HG03521 (cell line): Measurements from ENCODE around the gene C5AR1.
"Not testable (repeated sequence)": the region's sequence is repeated elsewhere in the genome, so short reads cannot be mapped to it uniquely, and the experiment has no call there.

Experiments used
- ATAC-seq: cut with Tn5 transposase; IDR thresholded peaks from one replicate; pipeline ENCODE4 v1.9.1; 2021; ENCODE audit warnings: mild to moderate bottlenecking, moderate library complexity; ENCODE audit not compliant: unreplicated experiment

The C5AR1 gene

DNA sequence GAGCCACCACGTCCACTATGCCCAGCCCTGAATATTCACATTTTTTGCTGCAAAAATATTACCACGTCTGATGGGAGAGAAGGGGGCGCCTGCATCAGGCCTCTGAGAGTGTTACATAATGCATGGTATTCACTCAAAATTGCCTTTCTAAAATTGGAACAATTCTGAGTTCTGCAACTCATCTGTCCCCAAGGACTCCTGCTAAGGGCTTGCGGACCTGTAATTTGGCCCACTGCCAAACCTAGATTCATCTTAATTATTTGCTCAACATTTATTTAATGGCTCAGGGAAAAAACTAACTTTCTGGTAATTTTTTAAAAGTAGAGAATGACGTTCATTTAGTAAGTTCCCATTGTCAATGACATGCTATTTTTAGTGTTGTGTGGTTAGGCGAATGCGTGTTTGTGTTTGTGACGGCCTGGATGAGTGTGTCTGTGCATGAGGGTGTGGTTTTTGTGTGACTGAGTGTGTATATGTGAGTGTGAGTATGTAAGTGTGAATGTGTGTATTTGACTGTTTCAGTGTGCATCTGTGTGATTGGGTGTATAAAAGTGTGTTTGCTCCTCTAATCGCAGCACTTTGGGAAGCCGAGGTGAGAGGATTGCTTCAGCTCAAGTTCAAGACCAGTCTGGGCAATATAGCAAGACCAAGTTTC is 26.1 kb upstream of the C5AR1 start:
- ATAC-seq = no peak

DNA sequence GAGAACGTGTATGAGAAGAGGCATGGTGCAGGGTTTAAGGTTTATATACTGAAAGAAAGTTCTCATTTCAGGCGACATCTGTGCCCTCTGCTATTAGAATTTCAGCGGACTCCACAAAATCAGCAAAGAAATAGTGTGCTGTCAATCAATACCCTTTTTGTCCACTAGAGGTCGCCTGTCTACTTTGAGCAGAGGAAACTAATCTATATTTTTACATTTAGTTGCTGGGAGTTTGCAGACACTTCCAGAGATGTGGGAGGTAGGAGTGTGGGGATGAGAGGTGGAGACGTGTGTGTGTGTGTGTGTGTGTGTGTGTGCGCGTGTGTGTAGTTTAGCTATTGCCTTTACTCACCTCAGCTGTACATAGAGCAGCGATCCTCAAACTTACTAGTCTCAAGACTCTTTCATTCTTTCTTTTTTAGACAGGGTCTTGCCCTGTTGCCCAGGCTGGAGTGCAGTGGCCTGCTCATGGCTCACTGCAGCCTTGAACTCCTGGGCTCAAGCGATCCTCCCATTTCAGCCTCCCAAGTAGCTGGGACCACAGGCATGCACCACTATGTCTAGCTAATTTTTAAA is 25.2 kb upstream of the C5AR1 start:
- no peak for ATAC-seq

DNA sequence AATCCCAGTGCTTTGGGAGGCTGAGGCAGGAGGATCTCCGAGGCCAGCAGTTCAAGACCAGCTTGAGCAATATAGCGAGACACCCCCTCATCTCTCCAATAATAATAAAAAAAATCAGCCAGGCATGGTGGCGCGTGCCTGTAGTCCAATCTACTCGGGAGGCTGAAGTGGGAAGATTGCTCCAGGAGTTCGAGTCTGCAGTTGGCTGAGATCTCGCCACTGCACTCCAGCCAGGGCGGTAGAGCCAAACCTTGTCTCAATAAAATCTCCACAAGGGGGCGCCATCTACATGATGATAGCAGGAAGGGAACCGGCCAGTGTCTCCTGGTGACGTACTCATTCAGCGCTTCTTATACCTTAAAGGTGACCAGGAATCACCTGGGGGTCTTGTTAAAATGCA is 13.6 kb upstream of the C5AR1 start:
- ATAC-seq = no peak

DNA sequence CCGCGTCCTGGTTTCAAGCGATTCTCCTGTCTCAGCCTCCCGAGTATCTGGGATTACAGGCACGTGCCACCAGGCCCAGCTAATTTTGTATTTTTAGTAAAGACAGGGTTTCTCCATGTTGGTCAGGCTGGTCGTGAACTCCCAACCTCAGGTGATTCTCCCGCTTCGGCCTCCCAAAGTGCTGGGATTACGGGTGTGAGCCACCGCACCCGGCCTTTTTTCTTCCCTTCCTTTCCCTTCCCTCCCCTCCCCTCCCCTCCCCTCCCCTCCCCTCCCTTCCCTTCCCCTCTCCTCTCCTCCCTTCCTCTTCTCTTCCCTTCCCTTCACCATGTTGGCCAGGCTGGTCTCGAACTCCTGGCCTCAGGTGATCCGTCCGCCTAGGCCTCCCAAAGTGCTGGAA is 8.8 kb upstream of the C5AR1 start:
- ATAC-seq = not testable (repeated sequence)

DNA sequence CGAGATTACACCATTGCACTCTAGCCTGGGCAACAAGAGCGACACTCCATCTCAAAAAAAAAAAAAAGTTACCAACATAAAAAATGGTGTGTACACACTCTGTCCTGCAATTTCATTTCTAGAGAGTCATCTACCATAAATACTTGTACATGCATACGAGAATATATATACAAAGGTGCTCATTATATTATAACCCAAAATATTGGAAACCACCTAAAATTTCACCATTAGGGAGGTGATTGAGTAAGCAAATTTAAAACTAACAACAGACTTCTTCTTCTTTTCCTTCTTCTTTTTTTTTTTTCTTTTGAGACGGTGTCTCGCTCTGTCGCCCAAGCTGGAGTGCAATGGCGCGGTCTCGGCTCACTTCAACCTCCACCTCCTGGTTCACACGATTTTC is 7.4 kb upstream of the C5AR1 start:
- no peak for ATAC-seq

DNA sequence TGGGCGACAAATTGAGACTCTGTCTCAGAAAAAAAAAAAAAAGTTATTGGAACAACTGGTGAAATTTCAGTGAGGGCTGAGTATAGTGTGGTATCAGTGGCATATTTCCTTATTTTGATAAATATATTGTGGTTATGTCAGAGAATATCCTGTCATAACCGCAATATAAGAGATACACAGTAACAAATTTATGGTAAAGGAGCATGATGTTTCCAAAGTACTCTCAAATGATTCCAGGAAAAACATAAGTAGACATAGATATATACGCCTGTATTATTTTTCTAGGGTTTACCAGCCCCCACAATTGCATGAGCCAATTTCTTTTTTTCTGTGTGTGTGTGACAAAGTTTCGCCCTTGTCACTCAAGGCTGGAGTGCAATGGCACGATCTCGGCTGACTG is 5.7 kb upstream of the C5AR1 start:
- no peak for ATAC-seq

DNA sequence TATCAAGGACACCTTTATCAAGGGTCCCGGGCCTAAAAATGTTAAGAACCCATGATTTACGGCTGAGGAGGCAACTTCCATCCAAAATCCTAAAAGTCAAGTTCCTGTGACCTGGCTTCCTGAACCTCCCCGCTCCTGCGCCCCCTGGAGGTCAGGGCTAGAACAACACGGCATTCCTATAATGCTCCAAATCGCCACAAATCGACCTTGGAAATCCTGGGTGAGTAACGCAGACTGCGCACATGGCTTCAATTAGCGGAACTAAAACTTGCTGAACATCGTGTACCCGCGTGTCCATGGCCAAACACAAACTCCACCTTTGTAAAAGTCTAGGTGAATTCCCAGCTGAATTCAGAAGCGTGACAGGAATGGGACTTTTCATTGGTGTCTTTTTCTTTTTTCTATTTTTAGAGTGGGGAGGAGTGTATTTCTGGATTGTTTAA is 4.3 kb upstream of the C5AR1 start:
- no peak for ATAC-seq

DNA sequence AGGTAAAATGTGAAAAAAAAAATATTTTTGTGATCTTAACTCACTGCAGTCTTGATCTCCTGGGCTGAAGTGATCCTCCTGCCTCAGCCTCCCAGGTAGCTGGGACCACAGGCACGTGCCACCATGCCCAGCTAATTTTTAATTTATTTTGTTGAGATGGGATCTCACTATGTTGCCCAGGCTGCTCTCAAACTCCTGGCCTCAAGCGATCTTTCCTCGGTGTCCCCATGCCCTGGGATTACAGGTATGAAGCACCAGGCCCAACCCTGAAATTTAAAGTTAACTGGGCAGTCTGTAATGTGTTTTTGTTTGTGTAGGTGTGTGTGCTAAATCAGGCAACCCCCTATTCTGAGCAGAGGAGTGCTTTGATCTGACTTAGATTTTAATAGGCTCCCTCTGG is 3.4 kb upstream of the C5AR1 start:
- no peak for ATAC-seq

DNA sequence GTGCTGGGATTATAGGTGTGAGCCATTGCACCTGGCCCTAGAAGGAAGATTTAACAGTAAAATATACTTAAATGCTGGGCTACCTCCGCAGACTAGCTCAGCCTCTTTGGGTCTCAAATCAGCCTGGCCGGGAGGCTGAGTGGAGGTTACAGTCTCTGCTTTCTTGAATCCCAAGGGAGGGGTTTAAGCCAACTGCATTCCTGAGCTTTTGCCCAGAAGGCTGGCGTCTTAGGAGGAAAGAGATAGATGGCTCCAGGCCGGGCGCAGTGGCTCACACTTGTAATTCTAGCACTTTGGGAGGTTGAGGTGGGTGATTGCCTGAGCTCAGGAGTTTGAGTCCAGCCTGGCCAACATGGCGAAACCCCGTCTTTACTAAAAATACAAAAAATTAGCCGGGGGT is 623 bp upstream of the C5AR1 start:
- no peak for ATAC-seq

DNA sequence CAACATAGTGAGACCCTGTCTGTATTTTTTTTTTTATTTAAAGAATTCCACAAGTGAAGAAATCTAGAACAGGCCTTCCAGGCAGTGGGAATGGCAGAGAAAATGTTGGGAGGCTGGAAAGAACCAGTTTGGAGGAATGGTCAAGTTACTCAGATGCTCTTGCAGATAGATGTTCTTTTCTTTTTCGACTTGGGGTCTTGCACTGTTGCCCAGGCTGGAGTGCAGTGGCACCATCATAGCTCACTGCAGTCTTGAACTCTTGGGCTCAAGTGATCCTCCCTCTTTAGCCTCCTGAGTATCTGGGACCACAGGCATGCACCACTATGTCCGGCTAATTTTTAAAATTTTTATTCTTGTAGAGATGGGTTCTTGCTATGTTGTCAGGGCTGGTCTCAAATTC is 662 bp downstream of the C5AR1 start:
- no peak for ATAC-seq

DNA sequence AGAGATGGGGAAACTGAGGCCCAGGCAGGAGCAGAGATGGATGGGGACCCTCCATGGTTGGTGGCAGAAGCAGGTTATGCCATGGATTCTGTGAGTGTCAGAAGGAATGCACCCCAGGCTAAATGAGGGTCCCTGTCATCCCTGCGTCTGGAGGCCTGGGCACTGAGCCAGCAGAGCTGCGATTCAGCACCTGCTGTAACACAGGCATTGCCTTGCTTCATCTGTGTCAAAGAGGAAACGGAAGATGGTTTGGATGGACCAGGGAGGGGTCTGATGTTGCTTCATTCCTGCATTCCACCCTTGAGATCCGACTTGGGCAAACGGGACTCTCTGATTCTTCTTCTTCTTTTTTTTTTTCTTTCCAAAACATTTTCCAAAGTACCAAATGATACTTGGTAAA is 1.2 kb downstream of the C5AR1 start:
- ATAC-seq = no peak

DNA sequence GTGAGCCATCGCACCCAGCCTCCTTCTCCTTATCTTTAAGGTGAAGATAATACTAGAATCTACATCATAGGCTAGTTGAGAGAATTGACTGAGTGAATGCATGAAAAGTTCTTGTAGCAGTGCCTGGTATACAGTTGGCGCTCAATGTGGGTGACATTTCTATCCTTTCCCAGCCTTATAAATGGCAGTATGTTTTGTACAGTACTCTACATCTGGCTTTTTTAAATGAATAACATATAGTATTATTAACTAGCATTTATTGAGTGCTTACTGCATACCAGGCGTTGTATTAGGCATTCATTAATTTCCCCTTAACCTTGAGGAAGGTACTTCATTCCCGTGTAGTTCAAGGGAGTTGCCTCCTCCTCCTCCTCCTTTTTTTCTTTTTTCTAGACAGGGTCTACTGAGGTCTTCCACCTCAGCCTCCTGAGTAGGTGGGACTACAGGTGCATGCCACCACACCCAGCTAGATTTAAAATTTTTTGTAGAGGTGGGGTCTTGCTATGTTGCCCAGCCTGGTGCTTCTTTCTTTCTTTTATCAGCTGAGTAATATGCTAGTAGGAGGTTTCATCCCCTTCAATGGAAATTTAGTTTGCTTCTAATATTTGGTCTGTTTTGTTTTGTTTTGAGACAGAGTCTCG is 2.8 kb downstream of the C5AR1 start:
- ATAC-seq = no peak

DNA sequence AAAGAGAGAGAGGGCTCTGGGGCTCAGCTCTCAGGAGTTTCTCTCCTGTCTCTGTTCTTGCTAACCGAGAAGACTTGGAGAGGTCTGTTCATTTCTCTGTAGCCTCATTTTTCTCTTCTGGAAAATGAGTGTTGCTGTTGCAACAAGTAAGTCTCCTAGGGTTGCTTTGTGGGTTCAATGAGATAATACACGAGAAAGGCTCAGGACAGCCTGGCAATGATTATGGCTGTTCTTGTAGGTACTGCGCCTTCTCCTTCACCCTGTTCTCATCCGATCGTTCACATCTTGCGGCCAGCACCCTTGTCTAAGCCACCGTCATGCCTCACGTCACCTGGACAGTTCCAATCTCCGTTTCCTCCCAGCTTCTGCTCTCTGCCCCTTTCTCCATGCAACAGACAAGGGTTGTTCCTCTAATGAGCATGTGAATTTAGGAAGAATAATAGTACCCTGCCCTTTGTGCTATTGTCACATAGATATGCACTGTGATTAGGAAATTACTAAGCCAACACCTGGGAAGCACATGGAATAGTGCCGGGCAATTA is 4.2 kb downstream of the C5AR1 start:
- no peak for ATAC-seq

DNA sequence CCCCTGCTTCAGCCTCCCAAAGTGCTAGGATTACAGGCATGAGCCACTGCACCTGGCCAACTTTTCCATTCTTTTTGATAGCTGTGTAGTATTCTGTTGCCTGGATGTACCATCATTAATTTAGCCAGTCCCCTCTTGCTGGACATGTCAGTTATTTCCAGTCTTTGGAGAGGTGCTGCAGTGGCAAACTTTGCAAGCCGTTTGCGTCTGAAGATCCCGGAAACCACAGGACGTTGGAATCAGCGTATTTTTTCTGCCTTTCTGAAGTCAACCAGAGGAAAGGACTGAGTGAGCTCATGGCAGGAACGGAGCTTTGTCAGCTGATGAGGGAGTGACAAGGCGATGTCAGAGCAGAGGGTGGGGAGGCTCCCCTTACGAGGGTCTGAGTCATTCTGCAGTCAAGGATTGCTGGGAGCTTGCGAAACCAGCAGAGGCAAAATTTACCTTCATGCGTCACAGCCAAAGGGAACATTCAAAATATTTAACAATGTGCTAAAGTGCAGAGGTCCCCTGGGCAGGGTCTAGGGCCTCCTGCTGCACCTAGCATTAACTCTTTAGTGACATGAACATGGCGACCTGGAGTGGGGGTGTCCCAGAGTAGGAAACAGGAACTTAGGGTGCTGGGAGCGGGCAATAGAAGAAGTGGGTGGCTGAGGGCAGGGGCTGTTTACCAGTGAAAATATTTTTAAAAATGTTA is 5.6 kb downstream of the C5AR1 start:
- no peak for ATAC-seq

DNA sequence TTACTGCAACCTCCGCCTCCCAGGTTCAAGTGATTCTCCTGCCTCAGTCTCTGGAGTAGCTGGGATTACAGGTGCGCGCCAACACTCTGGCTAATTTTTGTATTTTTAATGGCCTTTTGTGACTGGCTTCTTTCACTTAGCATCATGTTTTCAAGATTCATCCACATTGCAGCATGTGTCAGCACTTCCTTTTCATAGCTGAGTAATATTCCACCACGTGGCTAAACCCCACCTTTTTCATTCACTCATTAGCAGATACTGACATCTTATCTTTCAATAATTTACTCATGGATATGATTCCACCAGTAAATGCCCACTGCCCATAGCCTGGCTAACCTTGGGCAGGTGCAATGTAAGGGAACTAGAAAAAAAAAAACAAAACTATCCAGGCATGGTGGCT is 6.9 kb downstream of the C5AR1 start:
- no peak for ATAC-seq

DNA sequence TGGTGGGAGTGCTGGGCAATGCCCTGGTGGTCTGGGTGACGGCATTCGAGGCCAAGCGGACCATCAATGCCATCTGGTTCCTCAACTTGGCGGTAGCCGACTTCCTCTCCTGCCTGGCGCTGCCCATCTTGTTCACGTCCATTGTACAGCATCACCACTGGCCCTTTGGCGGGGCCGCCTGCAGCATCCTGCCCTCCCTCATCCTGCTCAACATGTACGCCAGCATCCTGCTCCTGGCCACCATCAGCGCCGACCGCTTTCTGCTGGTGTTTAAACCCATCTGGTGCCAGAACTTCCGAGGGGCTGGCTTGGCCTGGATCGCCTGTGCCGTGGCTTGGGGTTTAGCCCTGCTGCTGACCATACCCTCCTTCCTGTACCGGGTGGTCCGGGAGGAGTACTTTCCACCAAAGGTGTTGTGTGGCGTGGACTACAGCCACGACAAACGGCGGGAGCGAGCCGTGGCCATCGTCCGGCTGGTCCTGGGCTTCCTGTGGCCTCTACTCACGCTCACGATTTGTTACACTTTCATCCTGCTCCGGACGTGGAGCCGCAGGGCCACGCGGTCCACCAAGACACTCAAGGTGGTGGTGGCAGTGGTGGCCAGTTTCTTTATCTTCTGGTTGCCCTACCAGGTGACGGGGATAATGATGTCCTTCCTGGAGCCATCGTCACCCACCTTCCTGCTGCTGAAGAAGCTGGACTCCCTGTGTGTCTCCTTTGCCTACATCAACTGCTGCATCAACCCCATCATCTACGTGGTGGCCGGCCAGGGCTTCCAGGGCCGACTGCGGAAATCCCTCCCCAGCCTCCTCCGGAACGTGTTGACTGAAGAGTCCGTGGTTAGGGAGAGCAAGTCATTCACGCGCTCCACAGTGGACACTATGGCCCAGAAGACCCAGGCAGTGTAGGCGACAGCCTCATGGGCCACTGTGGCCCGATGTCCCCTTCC is 10.5 kb downstream of the C5AR1 start:
- ATAC-seq = no peak

DNA sequence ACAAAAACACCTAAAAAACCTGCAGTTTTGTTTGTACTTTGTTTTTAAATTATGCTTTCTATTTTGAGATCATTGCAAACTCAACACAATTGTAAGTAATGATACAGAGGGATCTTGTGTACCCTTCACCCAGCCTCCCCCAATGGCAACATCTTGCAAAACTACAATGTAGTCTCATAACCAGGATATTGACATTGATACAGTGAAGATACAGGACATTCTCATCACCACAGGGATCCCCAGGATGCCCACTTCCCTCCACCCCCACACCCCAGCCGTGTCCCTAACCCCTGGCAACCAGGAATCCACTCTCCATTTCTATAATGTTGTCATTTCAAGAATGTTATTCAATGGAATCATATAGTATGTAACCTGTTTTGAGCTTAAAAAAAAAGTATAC is 12.0 kb downstream of the C5AR1 start:
- no peak for ATAC-seq

DNA sequence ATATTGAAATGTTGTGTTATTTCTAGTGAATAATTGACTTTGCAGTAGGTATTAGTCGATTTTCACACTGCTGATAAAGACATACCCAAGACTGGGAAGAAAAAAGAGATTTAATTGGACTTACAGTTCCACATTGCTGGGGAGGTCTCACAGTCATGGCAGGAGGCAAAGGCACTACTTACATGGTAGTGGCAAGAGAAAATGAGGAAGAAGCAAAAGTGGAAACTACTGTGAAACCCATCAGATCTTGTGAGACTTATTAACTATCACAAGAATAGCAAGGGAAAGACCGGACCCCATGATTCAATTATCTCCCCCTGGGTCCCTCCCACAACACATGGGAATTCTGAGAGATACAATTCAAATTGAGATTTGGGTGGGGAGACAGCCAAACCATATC is 12.4 kb downstream of the C5AR1 start:
- no peak for ATAC-seq

DNA sequence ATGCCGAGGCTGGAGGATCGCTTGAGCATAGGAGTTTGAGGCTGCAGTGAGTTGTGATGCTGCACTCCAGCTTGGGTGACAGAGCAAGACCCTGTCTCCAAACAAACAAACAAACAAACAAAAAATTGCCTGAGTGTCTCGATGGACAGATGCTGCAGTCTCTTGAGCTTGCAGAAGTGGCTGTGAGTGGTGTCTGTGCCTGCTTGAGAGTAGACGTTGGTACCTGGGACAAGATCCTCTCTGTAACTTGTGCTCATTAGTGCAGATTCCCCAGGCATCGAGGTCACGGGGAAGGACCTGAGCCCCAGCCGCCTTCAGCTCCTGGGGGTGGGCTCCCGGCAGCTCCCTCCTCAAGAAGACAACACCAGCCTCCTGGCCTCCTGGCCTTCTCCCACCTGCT is 13.7 kb downstream of the C5AR1 start:
- no peak for ATAC-seq

DNA sequence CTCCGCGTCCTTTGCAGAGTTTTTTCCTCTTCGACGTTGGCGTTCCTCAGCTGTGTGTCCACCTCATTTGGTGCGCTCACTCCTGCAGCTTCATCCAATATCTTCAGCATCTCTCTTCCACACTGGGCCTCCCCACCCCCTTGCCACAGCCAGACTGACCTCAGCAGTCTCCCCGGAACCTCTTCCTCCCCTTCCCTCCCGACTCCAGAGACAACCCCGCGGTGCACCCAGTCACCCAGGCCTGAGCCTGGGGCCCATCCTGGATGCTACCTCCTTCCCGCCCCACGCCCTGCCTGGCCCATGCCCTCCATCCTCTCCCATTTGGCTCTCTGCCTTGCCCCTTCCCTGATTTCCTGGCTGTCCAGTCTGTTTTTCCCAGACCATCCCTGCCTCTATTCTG is 14.2 kb downstream of the C5AR1 start:
- no peak for ATAC-seq

DNA sequence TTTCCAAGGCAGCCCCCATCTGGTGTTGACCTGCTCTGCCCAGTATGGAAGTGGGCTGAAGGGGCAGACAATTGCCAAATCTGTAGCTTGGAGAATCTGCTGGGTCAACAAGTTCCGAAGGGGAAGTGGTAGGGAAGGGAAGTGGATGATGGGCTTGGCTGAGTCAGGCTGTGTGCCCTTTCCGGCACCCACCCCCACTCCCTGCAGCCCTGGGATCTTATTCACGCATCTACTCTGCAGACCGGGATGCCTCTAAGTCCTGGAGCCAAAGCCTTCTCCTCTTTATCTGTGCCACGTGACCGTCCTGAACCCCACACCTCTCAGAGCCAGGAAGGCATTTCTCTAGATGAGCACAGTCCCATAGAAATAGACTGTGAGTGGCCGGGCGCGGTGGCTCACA is 14.8 kb downstream of the C5AR1 start:
- ATAC-seq = no peak
